Hepatic stellate cell (primary cell): ENCODE data around the gene PHF5A.
"Not testable (repeated sequence)": the region's sequence is repeated elsewhere in the genome, so short reads cannot be mapped to it uniquely, and the experiment has no call there.

Source experiments
- DNase-seq: peaks from one replicate; pipeline ENCODE4 v3.0.0; 2011; ENCODE audit warnings: low spot score

The PHF5A gene

DNA sequence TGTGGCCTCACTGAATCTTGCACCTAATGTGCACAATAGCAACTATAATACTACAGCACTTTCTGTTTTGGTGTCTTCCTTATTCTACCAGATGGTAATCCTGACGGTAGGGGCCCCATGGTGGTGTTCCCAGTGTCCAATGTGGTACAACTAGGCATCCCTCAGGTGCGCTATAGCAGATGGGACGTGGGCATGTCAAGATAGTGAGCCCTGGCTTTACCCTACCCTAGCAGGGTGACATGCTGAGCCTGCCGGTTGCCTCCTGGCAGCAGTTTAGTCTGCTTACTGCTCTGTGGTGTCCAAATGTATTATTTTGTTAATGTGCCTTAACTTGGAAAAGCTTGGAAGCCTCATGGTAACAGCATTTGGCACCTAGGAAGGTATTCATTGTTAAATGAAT is 19.6 kb upstream of the PHF5A start:
- no peak for DNase-seq

DNA sequence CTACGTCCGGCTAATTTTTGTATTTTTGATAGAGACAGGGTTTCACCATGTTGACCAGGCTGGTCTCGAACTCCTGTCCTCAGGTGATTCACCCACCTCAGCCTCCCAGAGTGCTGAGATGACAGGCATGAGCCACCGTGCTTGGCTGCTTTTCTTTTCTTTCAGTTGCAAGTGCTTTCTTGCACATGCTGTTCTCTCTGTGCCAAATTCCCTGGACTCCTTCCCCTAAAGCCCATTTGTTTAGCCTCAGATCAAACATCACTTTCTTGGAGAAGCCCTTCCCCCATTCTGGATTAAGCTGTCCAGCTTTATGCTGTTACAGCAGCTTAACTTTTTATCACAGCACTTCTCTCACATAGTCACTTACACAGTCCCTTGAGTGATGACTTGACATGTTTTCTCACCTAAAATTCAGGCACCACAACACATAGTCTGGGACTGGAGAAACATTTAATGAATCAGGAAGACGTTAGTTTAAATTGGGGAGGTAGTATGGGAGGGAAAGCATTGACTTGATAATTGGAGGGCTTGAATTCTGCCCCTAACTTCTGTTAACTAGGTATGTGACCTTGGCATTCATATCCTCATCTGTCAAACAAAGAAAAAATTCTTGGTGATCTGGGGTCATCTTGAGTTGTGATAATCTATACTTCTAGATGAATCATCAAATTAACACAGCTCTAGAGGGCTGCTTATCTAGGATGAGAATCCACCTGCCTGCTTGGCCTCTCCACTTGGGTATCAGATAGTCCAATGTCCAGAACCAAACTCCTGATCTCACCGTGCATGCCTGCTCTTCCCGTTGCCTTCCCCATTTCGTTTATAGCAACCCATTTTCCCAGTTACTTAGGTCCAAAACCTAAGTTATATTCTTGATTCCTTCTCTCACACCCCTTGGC is 18.8 kb upstream of the PHF5A start:
- no peak for DNase-seq

DNA sequence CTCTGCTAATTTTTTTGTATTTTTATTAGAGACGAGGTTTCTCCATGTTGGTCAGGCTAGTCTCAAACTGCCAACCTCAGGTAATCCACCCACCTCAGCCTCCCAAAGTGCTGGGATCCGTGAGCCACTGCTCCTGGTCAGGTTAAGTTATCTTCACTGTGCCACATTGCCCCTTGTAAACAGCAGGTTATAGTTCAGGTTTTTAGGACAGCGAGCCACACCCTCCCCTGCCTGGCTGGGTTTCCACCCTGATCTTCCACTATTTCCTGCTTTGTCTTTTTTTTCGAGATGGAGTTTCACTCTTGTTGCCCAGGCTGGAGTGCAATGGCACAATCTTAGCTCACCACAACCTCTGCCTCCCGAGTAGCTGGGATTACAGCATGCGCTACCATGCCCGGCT is 16.5 kb upstream of the PHF5A start:
- no peak for DNase-seq

DNA sequence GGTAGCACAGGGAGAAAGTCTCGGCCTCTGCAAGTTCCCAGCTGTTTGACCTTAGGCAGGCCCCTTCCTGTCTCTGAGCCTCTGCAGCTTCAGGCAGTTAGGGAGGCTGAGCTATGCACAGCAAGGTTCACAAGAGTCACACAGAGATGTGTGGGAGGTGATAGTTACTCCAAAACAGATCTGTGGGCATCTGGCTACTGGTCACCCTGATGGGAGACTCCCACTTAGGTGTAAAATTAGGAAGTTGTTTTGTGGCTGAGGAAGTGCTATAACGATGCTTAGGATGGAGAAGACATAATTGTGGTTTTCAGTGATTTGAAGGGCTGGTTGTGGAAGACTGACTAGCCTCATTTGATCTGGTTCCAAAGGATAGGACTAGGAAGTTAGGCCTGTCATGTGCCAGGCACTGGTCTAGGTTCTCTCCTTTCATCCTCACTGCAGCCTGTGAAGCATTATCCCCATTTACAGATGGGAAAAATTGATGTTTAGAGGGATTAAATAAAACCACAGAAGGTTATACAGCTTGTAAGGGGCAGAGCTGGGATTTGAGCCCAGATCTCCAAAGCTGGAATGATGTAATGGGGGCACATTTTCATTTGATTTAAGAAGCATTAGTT is 13.9 kb upstream of the PHF5A start:
- peak; percentile 49 for DNase-seq

DNA sequence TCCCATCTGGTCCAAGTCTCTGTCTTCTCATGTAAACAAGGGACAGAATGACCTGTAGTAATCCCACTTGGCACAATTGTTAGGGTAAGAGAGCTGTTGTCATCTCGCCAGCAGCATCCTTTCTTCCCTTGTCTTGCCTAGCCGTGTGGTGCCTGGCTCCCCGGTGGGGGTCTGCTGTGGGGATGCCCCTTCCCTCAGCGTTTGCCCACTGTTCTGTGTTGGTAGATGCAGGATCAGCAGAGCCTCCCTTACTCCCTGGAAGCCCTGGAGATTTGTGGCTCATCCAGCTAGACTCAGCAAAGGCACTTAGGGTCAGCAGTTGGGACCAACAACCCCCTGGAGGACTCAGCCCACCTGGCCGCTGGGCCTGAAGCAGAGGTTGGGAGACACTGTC is 13.4 kb upstream of the PHF5A start:
- DNase-seq = no peak

DNA sequence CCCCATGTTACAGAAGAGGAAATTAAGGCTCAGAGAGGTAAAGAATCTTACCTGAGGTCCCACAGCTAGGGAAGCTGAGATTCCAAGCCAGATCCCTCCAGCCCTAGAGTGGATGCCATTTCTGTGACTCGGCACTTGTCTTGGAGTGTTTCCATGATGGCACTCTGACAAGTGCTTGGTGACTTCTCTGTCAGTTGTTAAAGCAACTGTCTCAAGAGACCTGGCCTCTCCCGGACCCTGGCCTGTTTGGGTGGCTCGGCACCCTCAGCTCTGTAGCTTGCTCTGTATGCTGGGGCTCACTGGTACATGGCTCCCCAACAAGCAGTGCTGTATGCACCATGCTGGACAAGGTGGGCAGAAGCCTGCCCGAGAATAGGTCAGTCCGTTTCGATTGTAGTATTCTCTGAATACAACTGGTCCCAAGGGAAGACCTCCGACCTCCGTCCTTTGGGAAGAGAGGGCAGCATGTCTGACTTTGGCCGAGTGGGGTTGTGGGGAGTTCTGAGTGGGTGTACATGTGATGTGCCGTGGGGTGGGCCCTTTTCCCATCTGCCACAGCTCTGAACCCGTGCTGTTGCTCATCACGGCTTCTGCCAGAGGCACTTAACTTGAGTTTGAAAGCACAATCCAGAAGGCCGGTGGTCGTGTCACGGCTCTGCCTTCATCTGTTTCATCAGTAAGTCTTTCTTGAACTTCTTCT is 12.8 kb upstream of the PHF5A start:
- DNase-seq = peak; percentile 63

DNA sequence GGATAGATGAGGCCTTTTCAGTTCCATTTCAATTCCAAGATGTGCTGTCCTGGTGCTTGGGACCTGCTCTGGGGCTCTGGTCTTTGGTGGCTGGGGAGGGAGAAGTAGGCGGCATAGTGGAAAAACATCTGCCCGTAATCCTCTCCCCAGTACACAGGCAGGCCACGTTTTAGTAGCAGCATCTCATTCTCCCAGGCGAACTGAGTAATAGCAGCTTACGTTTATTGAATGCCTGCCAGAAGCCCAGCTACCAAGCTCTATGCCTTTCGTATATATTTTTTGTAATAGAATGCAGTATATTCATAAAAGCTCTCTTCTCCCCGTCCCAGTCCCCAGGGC is 11.9 kb upstream of the PHF5A start:
- peak; percentile 64 for DNase-seq

DNA sequence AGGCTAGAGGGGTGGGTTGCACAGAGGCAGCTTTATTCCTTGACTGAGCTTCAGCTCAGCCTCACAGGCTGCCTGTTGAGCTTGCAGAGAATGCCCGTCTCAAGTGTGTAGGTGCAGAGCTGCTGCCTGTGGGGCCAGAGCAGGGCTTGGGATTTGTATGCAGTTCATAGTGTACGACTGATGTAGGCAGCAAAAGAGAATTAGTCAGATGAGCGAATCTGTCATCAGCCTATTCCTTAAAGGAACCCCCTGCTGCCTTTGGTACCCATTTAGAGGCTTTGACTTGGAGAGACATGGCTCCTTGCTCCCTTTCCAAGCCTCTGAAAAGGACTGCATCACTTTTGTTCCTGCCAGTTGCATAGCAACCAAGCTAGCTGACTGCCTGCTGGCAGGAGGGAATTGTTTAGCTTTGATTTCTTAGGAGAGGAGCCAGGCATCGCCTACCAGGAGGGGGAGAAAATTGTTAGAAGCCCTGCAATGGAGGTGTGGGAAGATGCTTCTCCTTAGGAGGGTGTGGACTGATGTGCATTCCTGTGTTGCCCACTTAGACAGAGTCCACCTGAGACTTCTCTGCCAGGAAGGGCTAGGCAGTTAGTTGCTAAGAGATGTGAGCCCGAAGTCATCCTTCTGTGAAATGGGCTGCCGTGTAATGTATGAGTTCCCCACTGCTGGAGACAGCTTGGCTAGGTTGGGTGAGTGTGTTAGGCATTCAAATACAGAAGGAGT is 11.3 kb upstream of the PHF5A start:
- DNase-seq = peak; percentile 72

DNA sequence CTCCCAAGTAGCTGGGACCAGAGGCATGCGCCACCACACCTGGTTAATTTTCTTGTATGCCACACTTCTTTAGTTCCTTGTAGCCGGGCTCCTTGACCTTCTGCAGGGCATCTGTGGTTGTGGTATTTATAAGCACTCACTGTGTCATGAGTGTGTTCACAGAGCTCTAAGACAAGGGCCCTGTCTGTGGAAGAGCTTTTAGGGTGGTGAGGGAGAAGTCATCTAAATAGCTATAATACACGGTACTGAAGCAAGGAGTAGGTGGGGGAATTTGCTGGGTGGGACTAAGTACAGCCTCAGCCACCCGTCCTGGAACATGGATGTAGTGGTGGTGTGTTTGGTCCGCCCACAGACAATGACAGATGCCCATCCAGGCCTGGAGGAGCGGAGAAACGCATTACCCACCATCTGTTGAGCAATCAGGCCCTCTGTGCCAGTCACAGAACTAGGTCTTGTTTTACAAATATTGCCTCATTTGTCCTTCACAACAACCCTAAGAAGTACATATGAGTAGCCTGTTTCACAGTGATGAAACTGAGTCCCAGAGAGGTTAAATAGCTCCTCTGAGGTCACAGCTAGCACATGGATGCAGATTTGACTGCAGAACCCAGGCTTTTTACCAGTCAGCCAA is 10.5 kb upstream of the PHF5A start:
- DNase-seq = no peak

DNA sequence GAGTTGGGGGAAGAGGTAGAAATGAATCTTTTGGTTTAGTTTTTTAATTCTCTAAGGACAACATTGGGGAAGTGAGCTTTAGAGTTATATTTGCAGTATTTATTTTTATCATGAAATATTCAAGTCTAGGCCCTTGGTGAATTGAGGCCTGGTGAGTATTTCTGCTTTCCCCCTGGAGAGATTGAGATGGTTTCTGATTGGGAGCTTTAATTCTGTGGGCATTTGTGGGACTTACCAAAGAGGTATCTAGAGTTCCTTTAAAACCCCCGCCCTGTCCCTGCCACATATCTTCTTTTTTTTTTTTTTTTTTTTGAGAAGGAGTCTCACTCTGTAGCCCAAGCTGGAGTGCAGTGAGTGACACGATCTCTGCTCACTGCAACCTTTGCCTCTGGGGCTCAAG is 10.0 kb upstream of the PHF5A start:
- DNase-seq = no peak

DNA sequence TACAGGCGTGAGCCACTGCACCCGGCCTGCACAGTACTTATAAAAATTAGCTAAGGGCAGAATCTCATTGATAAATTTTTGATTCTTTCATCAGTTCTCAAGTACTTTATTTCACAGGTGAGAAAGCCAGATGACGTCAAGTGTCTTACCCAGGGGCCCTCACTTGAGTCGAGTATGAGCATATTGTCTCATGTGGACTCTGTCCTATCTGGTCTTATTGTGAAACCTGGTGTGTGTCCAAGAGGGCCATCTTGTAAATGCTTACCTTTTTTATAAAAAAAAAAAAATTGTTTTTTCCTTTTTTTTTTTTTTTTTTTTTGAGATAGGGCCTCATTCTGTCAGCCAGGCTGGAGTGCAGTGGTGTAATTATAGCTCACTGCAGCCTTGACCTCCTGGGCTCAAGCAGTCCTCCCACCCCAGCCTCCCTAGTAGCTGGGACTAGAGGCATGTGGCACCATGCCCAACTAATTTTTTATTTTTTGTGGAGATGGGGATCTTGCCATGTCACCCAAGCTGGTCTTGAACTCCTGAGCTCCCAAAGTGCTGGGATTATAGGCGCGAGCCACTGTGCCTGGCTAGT is 6.5 kb upstream of the PHF5A start:
- DNase-seq = no peak

DNA sequence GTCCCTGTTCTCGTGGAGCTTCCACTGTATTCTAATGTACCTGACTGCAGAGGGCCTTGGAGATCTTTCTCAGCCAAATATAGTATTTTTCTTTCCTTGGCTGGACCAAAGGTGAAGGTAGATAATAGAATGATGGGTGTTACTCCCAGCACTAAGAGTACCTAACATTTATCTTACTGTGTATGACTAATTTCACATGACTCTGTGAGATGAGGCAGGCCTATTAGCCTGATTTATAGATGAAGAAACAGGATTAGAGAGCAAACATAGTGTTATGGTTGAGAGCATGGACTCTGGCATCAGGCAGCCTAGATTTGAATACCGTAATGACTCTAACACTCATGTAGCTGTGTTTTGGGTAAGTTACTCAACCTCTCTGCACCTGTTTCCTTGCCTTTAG is 3.1 kb upstream of the PHF5A start:
- DNase-seq = no peak

DNA sequence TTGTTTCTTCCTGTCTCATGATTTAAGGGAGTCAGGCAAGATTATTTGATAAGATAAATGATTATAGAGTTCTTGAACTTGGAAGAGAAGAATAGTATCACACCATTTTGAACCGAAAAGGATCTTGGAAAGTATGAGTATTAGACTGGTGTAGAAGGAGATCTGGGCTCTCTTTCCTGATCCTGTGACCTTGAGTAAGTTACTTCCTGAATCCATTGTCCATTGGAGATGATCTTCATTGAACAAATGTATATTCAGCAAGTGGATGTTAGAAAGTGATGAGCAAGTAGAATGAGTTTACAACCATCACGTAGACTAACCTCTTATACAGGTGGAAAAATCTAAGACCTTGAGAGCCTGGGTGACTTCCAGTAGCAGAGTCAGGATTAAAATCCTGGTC is 2.4 kb upstream of the PHF5A start:
- no peak for DNase-seq

DNA sequence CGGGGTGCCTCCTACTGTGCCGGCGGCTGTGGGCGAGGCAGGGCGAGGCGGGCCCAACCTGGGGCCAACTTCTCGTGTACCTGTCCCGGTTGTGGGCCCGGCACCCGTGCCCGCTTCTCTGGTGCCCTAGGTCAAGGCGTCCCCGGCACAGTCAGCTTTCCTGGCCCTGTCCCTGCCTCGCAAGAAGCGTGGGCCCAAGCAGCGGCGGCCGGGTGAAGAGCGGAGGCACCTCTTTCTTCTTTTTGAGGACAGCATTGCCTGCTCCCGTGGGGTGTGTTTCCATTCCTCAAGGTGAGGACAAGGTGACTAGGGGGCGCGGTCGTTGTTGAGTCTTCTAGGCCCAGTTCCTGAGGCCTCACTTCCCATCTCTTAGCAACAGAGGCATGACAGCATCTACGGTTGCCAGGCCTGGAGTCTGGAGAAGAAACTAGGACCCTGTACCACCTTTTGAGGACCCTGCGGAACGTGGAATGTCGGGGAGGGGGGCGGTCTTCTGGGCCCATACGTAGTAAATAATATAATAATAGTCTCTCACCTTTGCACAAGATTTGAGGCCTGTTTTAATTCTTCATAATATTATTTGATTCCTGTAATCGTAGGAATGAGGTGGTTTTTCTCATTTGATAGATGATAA is 843 bp upstream of the PHF5A start:
- DNase-seq = no peak

DNA sequence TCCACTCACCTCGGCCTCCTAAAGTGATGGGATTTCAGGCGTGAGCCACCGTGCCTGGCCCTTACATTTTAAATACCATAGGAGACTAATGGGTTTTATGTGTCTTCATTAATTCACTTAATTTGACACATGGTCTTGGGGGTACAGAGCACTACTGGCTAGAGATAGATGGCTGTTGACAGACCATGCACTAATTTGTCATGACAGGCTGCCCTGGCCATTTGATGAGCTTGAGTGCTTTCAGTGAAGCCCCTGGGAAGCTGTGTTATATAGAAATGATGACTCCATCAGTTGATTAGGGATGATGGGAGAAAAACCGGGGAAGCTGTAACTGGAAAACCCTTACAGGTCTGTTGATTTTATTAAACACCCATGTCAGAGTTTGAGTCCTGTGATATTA is 6.6 kb downstream of the PHF5A start:
- DNase-seq = no peak

DNA sequence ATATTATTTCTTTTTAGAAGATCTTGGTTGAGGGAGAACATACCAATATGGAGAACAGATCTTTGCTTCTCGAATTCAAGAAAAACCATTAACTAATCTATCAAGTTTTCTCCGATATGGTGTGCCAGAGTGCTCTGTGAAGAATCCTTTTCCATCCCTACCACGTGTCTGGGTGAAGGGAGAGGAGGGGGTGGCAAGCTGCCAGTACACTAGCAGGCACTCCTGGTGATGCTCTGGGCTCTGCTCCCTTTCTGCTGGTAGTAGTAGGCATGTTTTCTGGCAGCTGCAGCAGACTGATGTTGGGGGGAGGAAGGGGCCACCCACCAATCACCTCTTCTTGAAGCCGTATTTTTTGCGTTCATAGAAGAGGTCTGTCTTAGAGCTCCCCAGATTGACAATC is 8.4 kb downstream of the PHF5A start:
- not testable (repeated sequence) for DNase-seq

DNA sequence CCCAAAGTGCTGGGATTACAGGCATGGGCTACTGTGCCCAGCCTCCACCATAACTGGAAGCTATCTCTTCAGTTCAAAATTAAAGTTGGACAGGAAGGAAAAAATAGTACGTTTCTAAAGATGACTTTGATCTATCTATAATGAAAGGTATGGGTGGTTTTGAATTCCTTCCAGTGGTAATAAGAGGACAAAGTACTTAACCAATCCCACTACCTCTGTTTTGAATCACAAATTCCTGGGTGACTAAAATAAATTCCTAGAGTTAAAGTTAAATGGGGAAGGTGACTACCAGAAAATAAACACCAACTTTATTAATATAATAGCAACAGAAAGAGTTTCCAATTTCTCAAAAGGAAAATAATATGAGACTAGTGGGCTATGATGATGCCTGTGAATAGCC is 9.1 kb downstream of the PHF5A start:
- no peak for DNase-seq

DNA sequence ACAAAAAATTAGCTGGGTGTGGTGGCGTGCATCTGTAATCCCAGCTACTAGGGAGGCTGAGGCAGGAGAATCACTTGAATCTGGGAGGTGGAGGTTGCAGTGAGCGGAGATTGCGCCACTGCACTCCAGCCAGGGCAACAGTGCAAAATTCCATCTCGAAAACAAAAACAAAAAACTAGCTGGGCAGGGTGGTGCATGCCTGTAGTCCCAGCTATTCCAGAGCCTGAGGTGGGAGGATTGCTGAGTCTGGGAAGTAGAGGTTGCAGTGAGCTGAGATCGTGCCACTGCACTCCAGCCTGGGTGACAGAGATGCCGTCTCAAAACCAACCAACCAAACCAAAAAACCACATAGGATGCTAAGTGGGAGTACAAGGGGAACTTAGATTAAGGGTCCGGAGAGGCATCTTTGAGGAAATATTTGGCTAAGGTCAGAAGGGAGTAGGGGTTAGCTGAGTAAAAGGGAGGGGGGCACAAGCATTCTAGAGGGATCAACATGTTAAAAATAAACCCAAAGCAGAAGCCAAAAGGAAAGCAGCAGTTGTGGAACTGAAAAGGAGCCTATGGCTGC is 10.2 kb downstream of the PHF5A start:
- no peak for DNase-seq

DNA sequence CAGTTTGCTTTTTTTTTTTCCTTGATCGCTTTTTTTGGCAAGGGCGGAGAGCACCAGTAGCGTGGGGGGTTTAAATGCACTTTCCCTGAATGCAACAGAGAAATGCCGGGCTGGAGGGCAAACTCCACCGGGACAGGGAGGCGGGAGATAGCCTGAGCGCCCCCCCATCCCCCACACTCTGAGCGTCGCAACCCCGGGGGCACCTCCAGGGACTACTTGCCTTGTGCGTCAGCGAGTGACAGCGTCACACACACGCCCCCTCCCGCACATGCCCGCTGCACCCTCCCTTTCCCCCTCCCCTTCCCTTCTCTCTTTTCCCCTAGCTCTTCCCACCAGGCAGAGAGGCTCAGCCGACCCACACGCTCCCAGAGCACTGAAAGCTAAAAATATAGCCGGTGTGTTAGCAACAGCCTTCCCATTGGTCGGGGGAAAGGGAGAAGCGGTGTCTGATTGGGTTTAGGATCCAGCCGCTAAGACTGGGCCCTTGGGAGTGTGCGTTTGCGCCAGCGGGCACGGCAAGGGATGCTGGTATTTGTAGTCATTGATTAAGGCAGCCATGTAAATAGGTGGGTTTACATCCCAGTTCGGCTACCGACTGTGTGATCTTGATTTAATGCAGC is 20.2 kb downstream of the PHF5A start:
- peak; percentile 98 for DNase-seq

DNA sequence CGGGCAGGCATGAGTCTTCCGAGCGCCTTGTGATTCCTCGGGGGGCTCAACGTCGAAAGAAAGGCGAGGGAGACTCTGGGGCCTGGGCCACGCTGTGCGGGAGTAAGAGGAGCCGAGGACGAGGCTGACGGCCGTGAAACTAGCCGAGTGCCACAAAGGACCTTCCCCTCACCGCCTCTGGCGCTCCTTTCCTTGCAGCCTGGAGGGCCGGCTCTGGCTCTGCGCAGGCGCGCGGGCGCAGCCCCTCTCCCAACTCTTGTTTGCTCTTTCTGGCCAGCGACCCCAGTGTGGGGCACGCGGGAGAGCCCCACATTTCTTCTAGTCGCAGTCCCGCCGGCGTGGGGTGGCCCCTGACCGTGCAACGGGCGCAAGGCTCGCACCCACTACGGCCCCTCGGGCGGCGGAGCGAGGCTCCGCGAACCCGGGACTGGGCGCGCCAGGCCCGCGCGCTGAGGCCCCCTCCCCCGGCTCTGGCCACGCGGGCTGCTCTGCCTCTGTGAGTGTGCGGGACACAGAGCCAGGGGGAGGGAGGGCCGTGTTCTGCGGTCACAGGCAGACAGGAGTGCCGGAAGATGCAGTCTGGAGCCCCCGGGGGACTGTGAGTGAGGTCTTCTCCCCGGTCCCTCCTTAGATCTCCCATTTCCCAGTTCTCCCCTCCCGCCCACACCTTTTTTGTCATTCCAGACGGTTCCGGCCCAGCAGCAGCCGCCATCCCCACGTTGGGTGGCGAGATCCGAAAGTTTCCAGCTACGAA is 20.9 kb downstream of the PHF5A start:
- DNase-seq = peak; percentile 66
